Transverse colon (tissue), 4 donors: ENCODE measurements around the gene OSTN.

Experiments
- POLR2A ChIP-seq: fragments of 450-650 bp; IDR thresholded peaks from one replicate; pipeline ENCODE4 v1.6.1; 2016; ENCODE audit warnings: antibody characterized with exemption, mild to moderate bottlenecking, moderate library complexity
- POLR2AphosphoS5 ChIP-seq, 3 donors: sonication (generic); formaldehyde crosslinking; IDR thresholded peaks; one replicate each; pipeline ENCODE4 v1.6.1; 2016; ENCODE audit warnings: antibody characterized with exemption in 3 of 3
- TF ChIP-seq, protein P1 (sequence below), 5 experiments: fragments of 200-600 bp in 3 of 5; fragments of 450-650 bp in 2 of 5; sonication (generic) in 3 of 5; IDR thresholded peaks; 1 replicate in 2 of 5; 2 replicates in 3 of 5; pipeline ENCODE4 v1.5.1; 2016 to 2017; ENCODE audit warnings: antibody characterized with exemption in 5 of 5, inconsistent platforms in 3 of 5, mild to moderate bottlenecking in 2 of 5, moderate library complexity in 1 of 5

DNA sequence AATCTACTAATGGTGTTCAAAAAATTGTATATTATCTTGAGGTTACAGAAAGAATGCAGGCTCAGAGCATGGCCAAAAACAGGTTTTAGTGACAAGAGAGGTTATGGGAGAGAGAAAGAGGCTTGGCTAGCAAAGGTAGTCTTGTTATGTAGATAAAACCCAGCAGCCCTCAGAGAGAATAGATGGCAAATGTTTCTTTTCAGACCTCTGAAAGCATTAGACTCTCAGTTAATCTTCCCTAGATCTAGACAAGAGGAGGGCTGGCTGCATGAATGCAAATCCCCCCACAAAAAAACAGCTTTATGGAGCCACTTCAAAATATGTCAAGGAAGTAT lies 62.2 kb downstream of the OSTN start:
- TF ChIP-seq POLR2A (no peak), POLR2AphosphoS5 (IDR thresholded peaks at IDR 0.05) (no peak)
- TF ChIP-seq, protein P1, sequence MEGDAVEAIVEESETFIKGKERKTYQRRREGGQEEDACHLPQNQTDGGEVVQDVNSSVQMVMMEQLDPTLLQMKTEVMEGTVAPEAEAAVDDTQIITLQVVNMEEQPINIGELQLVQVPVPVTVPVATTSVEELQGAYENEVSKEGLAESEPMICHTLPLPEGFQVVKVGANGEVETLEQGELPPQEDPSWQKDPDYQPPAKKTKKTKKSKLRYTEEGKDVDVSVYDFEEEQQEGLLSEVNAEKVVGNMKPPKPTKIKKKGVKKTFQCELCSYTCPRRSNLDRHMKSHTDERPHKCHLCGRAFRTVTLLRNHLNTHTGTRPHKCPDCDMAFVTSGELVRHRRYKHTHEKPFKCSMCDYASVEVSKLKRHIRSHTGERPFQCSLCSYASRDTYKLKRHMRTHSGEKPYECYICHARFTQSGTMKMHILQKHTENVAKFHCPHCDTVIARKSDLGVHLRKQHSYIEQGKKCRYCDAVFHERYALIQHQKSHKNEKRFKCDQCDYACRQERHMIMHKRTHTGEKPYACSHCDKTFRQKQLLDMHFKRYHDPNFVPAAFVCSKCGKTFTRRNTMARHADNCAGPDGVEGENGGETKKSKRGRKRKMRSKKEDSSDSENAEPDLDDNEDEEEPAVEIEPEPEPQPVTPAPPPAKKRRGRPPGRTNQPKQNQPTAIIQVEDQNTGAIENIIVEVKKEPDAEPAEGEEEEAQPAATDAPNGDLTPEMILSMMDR (IDR thresholded peaks at IDR 0.05) = no peak
